GM19238 (cell line): ENCODE data around the gene MEST.
"Not testable (repeated sequence)": the region's sequence is repeated elsewhere in the genome, so short reads cannot be mapped to it uniquely, and the experiment has no call there.

ENCODE experiments used
- DNase-seq: peaks from one replicate; pipeline ENCODE4 v3.0.0; 2011; ENCODE audit warnings: low spot score; ENCODE audit not compliant: insufficient read length

MEST gene

DNA sequence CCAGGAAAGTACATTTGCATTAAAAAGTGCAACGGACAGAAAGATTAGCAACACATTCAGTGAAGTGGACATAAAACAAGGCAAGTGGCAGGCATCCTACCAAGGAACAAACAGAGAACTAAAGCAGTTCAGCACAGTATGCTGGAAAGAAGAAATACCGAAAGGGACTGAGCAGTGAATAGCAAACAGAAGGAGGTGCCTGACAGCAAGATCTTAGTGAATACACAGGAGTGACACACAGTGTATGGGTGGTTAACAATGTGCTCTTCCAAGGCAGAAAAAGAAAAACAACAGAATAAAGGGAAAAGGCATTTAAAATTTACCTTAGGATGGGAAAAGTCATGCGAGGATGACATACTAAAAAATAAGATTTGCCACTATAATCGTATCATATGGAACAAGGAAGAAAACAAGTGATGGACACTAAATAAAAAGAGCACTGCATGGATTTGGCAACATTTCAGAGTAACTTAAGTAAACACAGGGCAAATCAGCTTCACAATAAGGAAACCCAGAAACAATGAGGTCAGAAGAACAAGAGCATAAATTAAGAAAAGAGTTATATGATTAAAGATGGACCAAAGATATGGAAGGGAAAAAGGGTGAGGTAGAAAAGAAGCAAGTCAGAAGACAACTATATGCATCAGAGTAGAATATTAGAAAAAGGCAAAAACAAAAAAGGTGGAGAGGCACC lies 29.5 kb downstream of the MEST start:
- DNase-seq: no peak

DNA sequence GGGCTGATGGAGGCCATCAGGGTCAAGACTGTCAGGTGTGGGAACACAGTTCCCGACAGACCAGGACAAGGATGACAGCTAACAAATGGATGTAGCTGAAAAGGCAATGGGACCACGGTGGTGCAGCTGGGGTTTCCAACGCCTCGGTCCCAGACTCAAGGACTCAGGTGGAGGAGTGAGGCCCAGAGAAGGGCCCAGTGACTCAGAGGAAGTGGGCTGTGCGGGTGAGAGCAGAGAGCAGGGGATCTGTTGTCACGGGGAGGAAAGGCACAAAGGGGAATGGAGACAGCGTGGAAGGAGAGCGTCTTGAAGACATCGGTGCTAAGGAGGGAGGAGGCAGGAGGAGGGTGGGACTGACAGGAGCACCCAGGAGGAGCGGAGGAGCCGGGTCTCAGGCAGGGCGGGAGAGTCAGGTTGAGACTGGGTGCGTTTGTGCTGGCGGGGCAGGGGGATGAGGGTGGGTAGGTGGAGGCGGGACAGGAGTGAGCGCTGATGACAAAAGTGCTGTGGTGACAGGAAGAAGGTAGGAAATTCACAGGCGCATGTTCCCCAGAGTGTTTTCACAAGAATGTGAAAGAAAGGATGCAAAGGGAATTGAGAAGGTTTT lies 31.7 kb downstream of the MEST start:
- not testable (repeated sequence) for DNase-seq

DNA sequence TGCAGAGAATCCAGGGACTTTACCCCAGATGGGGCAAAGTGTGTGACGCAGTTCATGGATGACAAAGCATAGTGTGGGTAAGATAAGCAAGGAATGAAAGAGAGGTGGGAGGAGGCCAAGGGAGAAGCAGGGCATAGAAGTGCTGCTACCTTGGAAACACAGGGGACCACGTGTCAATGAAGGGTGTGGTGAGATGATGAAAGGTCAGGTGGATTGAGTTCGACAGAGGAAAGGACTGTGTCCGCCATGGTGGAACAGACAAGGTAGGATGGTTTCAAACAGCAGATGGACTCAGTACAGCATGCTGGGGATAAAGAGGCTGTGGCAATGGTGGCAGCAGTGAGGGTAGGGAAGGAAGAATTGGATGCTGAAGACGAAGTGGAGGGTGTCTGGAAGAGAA lies 32.7 kb downstream of the MEST start:
- DNase-seq: no peak

DNA sequence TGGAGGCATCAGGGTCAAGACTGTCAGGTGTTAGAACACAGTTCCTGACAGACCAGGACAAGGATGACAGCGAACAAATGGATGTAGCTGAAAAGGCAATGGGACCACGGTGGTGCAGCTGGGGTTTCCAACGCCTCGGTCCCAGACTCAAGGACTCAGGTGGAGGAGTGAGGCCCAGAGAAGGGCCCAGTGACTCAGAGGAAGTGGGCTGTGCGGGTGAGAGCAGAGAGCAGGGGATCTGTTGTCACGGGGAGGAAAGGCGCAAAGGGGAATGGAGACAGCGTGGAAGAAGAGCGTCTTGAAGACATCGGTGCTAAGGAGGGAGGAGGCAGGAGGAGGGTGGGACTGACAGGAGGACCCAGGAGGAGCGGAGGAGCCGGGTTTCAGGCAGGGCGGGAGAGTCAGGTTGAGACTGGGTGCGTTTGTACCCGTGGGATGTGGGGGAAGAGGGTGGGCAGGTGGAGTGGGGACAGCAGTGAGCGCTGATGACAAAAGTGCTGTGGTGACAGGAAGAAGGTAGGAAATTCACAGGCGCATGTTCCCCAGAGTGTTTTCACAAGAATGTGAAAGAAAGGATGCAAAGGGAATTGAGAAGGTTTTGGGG lies 36.0 kb downstream of the MEST start:
- DNase-seq: not testable (repeated sequence)

DNA sequence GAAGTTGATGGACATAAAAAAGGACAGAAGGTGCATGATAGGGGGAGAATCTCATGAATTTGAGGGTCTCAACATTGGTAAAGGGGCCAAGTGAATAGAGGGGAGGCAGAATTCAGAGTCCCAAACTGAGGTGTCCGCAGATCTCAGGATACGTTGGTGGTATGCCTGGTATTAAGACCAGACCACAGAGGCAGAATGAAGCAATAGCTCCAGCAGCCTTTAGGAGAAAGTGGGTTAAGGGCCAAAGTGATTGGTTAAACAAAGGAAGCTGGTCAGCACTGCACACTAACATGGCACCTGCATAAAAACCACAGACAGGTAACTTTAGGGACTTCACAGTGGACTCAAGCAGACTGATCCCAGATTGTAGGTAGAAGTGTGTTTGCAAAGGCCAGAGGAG lies 37.5 kb downstream of the MEST start:
- no peak for DNase-seq

DNA sequence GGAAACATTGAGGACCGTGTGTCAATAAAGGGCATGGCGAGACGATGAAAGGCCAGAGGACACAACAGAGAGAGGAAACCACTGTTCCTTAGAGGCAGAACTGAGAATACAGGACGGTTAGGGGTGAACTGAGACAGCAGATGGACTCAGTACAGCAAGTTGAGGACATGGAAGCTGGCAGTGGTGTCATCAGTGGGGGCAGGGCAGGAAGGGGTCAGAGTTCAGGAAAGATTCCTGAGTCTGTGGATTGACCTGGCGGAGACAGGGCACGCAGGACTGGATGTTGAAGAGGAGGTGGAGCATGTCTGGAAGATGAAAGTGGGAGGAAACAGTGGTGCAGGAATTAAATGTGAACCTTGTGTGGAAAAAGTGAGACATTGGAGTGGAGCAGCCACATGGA lies 46.0 kb downstream of the MEST start:
- not testable (repeated sequence) for DNase-seq

DNA sequence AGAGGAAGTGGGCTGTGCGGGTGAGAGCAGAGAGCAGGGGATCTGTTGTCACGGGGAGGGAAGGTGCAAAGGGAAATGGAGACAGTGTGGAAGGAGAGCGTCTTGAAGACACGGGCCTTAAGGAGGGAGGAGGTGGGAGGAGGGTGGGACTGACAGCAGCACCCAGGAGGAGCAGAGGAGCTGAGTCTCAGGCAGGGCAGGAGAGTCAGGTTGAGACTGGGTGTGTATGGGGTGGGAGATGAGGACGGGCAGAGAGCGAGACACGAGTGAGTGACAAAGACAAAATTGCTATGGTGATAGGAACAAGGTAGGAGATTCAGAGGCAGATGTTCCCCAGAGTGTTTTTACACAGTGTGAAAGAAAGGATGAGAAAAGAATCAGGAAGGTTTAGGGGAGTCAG lies 49.4 kb downstream of the MEST start:
- DNase-seq: not testable (repeated sequence)

DNA sequence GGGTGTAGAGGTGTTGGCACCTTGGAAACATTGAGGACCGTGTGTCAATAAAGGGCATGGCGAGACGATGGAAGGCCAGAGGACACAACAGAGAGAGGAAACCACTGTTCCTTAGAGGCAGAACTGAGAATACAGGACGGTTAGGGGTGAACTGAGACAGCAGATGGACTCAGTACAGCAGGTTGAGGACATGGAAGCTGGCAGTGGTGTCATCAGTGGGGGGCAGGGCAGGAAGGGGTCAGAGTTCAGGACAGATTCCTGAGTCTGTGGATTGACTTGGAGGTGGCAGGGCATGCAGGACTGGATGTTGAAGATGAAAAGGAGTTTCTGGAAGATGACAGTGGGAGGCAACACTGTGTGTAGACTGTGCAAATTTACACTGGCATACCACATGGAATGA lies 50.4 kb downstream of the MEST start:
- not testable (repeated sequence) for DNase-seq

DNA sequence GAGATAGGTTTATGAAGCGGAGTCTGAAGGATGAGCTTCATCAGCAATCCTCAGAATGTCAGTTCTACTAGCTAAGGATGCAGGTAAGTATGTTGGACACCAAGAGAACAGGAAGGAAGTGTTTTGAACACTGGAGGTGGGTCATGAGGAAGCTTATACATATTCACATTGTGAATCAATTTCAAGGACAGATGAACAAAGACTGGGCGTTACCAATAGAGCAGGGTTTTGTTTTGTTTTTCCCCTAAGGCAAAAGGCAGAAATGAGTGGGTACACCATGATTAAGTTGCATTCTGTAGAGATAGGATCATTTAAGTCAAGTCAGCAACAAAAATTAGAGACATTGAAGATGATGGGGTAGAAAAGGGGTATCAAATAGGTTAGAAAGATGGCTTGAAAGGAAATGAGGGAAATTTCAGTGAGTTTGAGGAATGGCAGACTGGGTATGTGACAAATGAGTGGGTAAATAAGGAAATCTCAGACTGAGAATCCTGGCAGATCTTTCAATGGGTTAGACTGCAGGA lies 51.7 kb downstream of the MEST start:
- DNase-seq: no peak

DNA sequence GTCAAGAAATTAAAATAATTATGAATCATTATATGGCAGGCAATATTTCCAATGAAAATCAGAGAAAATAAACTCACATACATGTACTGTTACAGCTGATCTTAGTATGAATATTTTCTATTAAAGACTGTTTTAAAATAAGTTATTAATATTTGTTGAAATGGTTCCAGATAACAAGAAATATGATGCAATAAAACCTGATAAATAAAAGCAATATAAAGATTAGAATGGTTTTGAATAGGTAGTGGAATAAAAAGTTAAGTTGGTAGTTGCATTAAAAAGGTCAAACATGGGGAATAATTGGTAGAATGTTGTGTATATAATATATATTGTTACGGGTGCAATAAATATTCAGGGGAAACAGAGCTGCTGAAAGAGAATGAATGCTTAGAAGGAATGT lies 52.5 kb downstream of the MEST start:
- no peak for DNase-seq

DNA sequence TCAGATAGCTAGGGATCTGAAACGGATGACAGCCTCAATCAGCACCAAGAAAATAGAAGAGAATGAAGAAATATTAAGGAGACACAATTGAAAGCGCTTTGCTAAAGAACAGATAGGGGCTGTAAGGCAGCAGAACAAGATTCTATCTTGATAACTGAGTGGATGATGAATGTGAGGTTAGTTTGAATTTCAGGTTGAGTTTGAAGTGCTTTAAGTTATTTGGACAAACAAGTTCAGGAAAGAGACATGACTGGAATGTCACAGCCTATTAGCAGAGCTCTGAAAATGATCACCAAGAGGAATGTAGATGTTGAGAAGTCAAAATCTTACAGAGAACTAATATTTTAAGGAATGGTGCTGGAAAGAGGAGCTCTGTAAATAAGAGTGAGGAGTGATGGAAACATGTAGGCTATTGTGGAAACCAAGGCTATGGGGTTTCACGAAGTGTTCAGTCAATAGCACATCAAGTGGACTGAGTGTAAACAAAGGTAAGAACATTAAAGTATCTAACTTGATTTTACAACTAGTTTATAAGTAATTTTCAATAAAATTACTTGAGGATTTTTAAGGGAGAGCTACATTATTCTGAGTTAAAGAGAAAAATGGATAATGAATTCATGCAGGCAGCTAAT lies 61.6 kb downstream of the MEST start:
- no peak for DNase-seq

DNA sequence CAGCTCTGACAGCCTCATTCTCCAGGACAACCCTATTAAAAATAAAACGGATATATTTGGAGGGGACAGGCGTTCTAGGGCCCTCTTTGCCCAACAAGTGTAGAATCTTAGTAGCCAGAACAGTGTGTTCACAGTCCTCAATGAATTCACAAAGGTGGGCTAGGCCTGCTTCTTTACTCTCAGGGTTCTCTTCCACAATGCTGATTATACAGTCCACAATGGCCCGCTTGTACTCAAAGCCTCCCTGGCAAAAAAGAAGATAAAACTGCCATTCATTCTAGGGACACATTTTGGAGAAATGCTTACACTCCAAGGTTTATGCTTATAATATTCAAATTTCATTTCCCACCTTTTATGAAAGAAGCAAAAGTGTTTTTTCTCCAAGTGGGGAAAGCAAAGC lies 62.6 kb downstream of the MEST start:
- no peak for DNase-seq
